Osteoblast (primary cell): ENCODE results near the gene ATP1B3. TPM values are rescaled to one million over a fixed set of nuclear protein-coding genes. Genes with fewer than 3 reads are reported as not detected.
"Not testable (repeated sequence)": the region's sequence is repeated elsewhere in the genome, so short reads cannot be mapped to it uniquely, and the experiment has no call there.

Experiments used
- DNase-seq: peaks from one replicate; pipeline ENCODE4 v3.0.0; 2011; ENCODE audit warnings: low spot score, mixed read lengths; ENCODE audit not compliant: insufficient read length; ENCODE audit errors: missing footprints
- H2AFZ ChIP-seq: 2 replicates; pipeline ENCODE4 v1.6.0; 2011; ENCODE audit warnings: mild to moderate bottlenecking, low read length
- H3K27ac ChIP-seq: 2 replicates; pipeline ENCODE4 v1.5.1; 2011; ENCODE audit warnings: mild to moderate bottlenecking, low read depth, low read length, moderate library complexity
- H3K27me3 ChIP-seq: 2 replicates; pipeline ENCODE4 v1.6.0; 2012; ENCODE audit warnings: mild to moderate bottlenecking, control low read depth, inconsistent platforms, low read length, moderate library complexity; ENCODE audit not compliant: insufficient read depth
- H3K36me3 ChIP-seq: 2 replicates; pipeline ENCODE4 v1.5.1; 2011; ENCODE audit warnings: mild to moderate bottlenecking, low read length, control low read depth, moderate library complexity; ENCODE audit not compliant: insufficient read depth
- H3K4me1 ChIP-seq: 2 replicates; pipeline ENCODE4 v1.5.1; 2011; ENCODE audit warnings: mild to moderate bottlenecking, low read length, control low read depth, moderate library complexity; ENCODE audit not compliant: insufficient read depth
- H3K4me2 ChIP-seq: 2 replicates; pipeline ENCODE4 v1.6.0; 2011; ENCODE audit warnings: mild to moderate bottlenecking, low read length; ENCODE audit not compliant: insufficient read depth
- H3K4me3 ChIP-seq: fragments of 200-600 bp; sonication (generic); 3 replicates; pipeline ENCODE4 v1.5.1; 2012; ENCODE audit warnings: mild to moderate bottlenecking, low read length, inconsistent platforms; ENCODE audit not compliant: insufficient read depth
- H3K79me2 ChIP-seq: 2 replicates; pipeline ENCODE4 v1.6.0; 2012; ENCODE audit warnings: mild to moderate bottlenecking, low read length, control low read depth, inconsistent platforms; ENCODE audit not compliant: insufficient read depth
- H3K9me3 ChIP-seq: 2 replicates; pipeline ENCODE4 v1.5.1; 2011; ENCODE audit warnings: low read depth, low read length, control low read depth
- H4K20me1 ChIP-seq: 2 replicates; pipeline ENCODE4 v1.6.0; 2012; ENCODE audit warnings: mild to moderate bottlenecking, low read length, control low read depth; ENCODE audit not compliant: insufficient read depth
- small RNA-seq: library from RNA; depleted of rRNA; stranded (forward); fragments of <200 nt; gene quantifications from one replicate; pipeline ENCODE3, GENCODE V24; 2012
- total RNA-seq: library from RNA; depleted of rRNA; stranded (reverse); fragments of >200 nt; gene quantifications from 2 replicates; pipeline ENCODE4 v1.2.3, GENCODE V29; 2012
- TF ChIP-seq, protein P1 (sequence below): IDR thresholded peaks from 2 replicates; pipeline ENCODE4 v1.5.1; 2011; ENCODE audit warnings: mild to moderate bottlenecking, low read depth, low read length, moderate library complexity; ENCODE audit errors: extremely low read depth

The ATP1B3 gene
- total RNA-seq, 1 donor = 37.3 TPM

- Histone ChIP-seq H3K4me1 (no peaks in the 10 kb centered on the region), H3K27me3 (no peaks in the 10 kb centered on the region), H2AFZ (no peak overlapping the region), H3K9me3 (no peaks in the 10 kb centered on the region), H3K4me3 (no peak overlapping the region), H4K20me1 (no peaks in the 10 kb centered on the region), H3K36me3 (no peaks in the 10 kb centered on the region), H3K79me2 (no peaks in the 10 kb centered on the region), H3K27ac (no peak overlapping the region), H3K4me2 (no peak overlapping the region)
- DNase-seq = no peak
- TF ChIP-seq, protein P1, sequence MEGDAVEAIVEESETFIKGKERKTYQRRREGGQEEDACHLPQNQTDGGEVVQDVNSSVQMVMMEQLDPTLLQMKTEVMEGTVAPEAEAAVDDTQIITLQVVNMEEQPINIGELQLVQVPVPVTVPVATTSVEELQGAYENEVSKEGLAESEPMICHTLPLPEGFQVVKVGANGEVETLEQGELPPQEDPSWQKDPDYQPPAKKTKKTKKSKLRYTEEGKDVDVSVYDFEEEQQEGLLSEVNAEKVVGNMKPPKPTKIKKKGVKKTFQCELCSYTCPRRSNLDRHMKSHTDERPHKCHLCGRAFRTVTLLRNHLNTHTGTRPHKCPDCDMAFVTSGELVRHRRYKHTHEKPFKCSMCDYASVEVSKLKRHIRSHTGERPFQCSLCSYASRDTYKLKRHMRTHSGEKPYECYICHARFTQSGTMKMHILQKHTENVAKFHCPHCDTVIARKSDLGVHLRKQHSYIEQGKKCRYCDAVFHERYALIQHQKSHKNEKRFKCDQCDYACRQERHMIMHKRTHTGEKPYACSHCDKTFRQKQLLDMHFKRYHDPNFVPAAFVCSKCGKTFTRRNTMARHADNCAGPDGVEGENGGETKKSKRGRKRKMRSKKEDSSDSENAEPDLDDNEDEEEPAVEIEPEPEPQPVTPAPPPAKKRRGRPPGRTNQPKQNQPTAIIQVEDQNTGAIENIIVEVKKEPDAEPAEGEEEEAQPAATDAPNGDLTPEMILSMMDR = no peak
Observed at GRCh38 chr3:141969711-141970110, 93.3 kb downstream of the ATP1B3 start.

GRCh38 chr3:141971571-141971970 is 95.1 kb downstream of the ATP1B3 start:
- no peak overlapping the region for H3K27ac ChIP-seq
- H3K36me3 ChIP-seq = no peaks in the 10 kb centered on the region
- H3K27me3 ChIP-seq = no peaks in the 10 kb centered on the region
- H3K9me3 ChIP-seq = no peaks in the 10 kb centered on the region
- TF ChIP-seq, protein P1 = no peak
- no peak overlapping the region for H3K4me3 ChIP-seq
- no peak for DNase-seq
- H3K4me1 ChIP-seq = no peaks in the 10 kb centered on the region
- no peak overlapping the region for H2AFZ ChIP-seq
- no peaks in the 10 kb centered on the region for H3K79me2 ChIP-seq
- no peaks in the 10 kb centered on the region for H4K20me1 ChIP-seq
- no peak overlapping the region for H3K4me2 ChIP-seq

GRCh38 chr3:141972399-141972798 is 96.0 kb downstream of the ATP1B3 start:
- TF ChIP-seq, protein P1 = no peak
- H3K36me3 ChIP-seq = no peaks in the 10 kb centered on the region
- H3K27ac ChIP-seq = no peak overlapping the region
- H3K4me1 ChIP-seq = no peaks in the 10 kb centered on the region
- no peak overlapping the region for H3K4me2 ChIP-seq
- no peak overlapping the region for H2AFZ ChIP-seq
- DNase-seq = no peak
- H4K20me1 ChIP-seq = no peaks in the 10 kb centered on the region
- no peaks in the 10 kb centered on the region for H3K27me3 ChIP-seq
- H3K79me2 ChIP-seq = no peaks in the 10 kb centered on the region
- H3K4me3 ChIP-seq = no peak overlapping the region
- no peaks in the 10 kb centered on the region for H3K9me3 ChIP-seq

DNA sequence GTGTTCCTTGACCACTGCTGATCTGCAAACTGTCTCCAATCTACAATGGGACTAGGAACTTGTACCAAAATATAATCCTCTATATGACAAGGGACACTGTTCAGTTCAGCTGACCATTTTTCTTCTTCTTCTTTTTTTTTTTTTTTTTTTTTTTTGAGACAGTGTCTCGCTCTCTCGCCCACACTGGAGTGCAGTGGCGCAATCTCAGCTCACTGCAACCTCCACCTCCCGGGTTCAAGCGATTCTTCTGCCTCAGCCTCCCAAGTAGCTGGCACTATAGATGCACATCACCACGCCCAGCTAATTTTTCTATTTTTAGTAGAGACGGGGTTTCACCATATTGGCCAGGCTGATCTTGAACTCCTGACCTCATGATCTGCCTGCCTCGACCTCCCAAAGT is 98.3 kb downstream of the ATP1B3 start:
- not testable (repeated sequence) for H3K4me2 ChIP-seq, H3K27ac ChIP-seq, H4K20me1 ChIP-seq, H3K79me2 ChIP-seq, H3K4me1 ChIP-seq, H3K9me3 ChIP-seq, H2AFZ ChIP-seq, H3K4me3 ChIP-seq, DNase-seq, H3K36me3 ChIP-seq, H3K27me3 ChIP-seq

Small RNAs within 50 kb of the gene (small RNA-seq; reads per million reads assigned to genes)
- gene HMGN2P25 = not detected
- gene RNU6-509P = not detected

Other genes with a start within 250 kb of the ATP1B3 start
- gene RNF7, start 138.3 kb upstream of the ATP1B3 start, total RNA-seq = 48.1 and 52.2 TPM in 2 replicates
- gene GRK7, start 113.2 kb upstream of the ATP1B3 start, total RNA-seq = not detected in 2 replicates